SK-N-SH treated with all-trans-retinoic acid at 6 μM for 48 hours (cell line): ENCODE data around the gene RSAD2.
A peak's percentile ranks its signal among the peaks of the same experiment; 100 is the strongest.

Experiments
- ATAC-seq: fragments of 200-7000 bp; cut with Tn5 transposase; 3 replicates; pipeline ENCODE4 v1.9.1; 2020; ENCODE audit warnings: mild to moderate bottlenecking, moderate library complexity
- BACH2 ChIP-seq: fragments of 250-450 bp; sonication (Bioruptor Pico); IDR thresholded peaks from 2 replicates; pipeline ENCODE4 v1.9.0; 2021; ENCODE audit warnings: mild to moderate bottlenecking, borderline replicate concordance
- CSDC2 ChIP-seq: fragments of 250-450 bp; sonication (Bioruptor Pico); IDR thresholded peaks from 2 replicates; pipeline ENCODE4 v1.5.0; 2020; ENCODE audit warnings: mild to moderate bottlenecking, moderate library complexity
- CSRNP3 ChIP-seq: fragments of 250-450 bp; sonication (Bioruptor Pico); IDR thresholded peaks from 2 replicates; pipeline ENCODE4 v1.5.1; 2021; ENCODE audit warnings: mild to moderate bottlenecking, moderate library complexity
- ESRRG ChIP-seq: fragments of 250-450 bp; sonication (Bioruptor Pico); IDR thresholded peaks from 2 replicates; pipeline ENCODE4 v1.6.1; 2021; ENCODE audit warnings: mild to moderate bottlenecking
- GLIS3 ChIP-seq: fragments of 250-450 bp; sonication (Bioruptor Pico); IDR thresholded peaks from 2 replicates; pipeline ENCODE4 v1.5.0; 2020; ENCODE audit warnings: mild to moderate bottlenecking, moderate library complexity
- ISL1 ChIP-seq: fragments of 250-450 bp; sonication (Bioruptor Pico); IDR thresholded peaks from 2 replicates; pipeline ENCODE4 v2.1.2; 2022; ENCODE audit warnings: mild to moderate bottlenecking, moderate library complexity
- OSR1 ChIP-seq: fragments of 250-450 bp; sonication (Bioruptor Pico); IDR thresholded peaks from 2 replicates; pipeline ENCODE4 v1.8.0; 2022; ENCODE audit warnings: moderate library complexity, mild to moderate bottlenecking, inconsistent platforms
- PATZ1 ChIP-seq: fragments of 250-450 bp; sonication (Bioruptor Pico); IDR thresholded peaks from 2 replicates; pipeline ENCODE4 v1.8.0; 2020; ENCODE audit warnings: mild to moderate bottlenecking, moderate library complexity, borderline replicate concordance
- POU6F1 ChIP-seq: fragments of 250-450 bp; sonication (Bioruptor Pico); IDR thresholded peaks from 2 replicates; pipeline ENCODE4 v1.8.0; 2021; ENCODE audit warnings: low read depth, mild to moderate bottlenecking, moderate library complexity, borderline replicate concordance
- PPARA ChIP-seq: fragments of 250-450 bp; sonication (Bioruptor Pico); IDR thresholded peaks from 2 replicates; pipeline ENCODE4 v1.5.0; 2020; ENCODE audit warnings: mild to moderate bottlenecking, borderline replicate concordance
- RARB ChIP-seq: fragments of 250-450 bp; sonication (Bioruptor Pico); IDR thresholded peaks from 2 replicates; pipeline ENCODE4 v1.8.0; 2021; ENCODE audit warnings: mild to moderate bottlenecking, moderate library complexity
- SNAI2 ChIP-seq: fragments of 250-450 bp; sonication (Bioruptor Pico); IDR thresholded peaks from 2 replicates; pipeline ENCODE4 v1.5.0; 2020; ENCODE audit warnings: mild to moderate bottlenecking, moderate library complexity
- TCF4 ChIP-seq: fragments of 250-450 bp; sonication (Bioruptor Pico); IDR thresholded peaks from 2 replicates; pipeline ENCODE4 v1.8.0; 2021; ENCODE audit warnings: mild to moderate bottlenecking, moderate library complexity, borderline replicate concordance
- TOX ChIP-seq: fragments of 250-450 bp; sonication (Bioruptor Pico); IDR thresholded peaks from 2 replicates; pipeline ENCODE4 v1.8.0; 2021; ENCODE audit warnings: mild to moderate bottlenecking, moderate library complexity, borderline replicate concordance
- TSHZ2 ChIP-seq: fragments of 250-450 bp; sonication (Bioruptor Pico); IDR thresholded peaks from 2 replicates; pipeline ENCODE4 v1.5.0; 2020; ENCODE audit warnings: mild to moderate bottlenecking, moderate library complexity
- ZC3H10 ChIP-seq: fragments of 250-450 bp; sonication (Bioruptor Pico); IDR thresholded peaks from 2 replicates; pipeline ENCODE4 v1.5.1; 2021; ENCODE audit warnings: mild to moderate bottlenecking, moderate library complexity
- ZFP3 ChIP-seq: fragments of 250-450 bp; sonication (Bioruptor Pico); IDR thresholded peaks from 2 replicates; pipeline ENCODE4 v1.5.0; 2020; ENCODE audit warnings: mild to moderate bottlenecking, moderate library complexity
- ZNF70 ChIP-seq: fragments of 450-650 bp; formaldehyde crosslinking; IDR thresholded peaks from 2 replicates; pipeline ENCODE4 v1.5.0; 2020; ENCODE audit warnings: mild to moderate bottlenecking, moderate library complexity
- ZNF8 ChIP-seq: fragments of 450-650 bp; formaldehyde crosslinking; IDR thresholded peaks from 2 replicates; pipeline ENCODE4 v1.5.0; 2020; ENCODE audit warnings: mild to moderate bottlenecking, moderate library complexity
- TF ChIP-seq, protein P1 (sequence below): fragments of 250-450 bp; sonication (Bioruptor Pico); IDR thresholded peaks from 2 replicates; pipeline ENCODE4 v1.5.1; 2020; ENCODE audit warnings: low read depth, mild to moderate bottlenecking, moderate library complexity

RSAD2 gene

GRCh38 chr2:6864923-6865345 is 12.6 kb upstream of the RSAD2 start:
- TF ChIP-seq TOX (CRISPR knock-in tag): no peak
- no peak for TF ChIP-seq BACH2
- TF ChIP-seq ISL1: no peak
- no peak for TF ChIP-seq POU6F1 (CRISPR knock-in tag)
- no peak for TF ChIP-seq TSHZ2 (CRISPR knock-in tag)
- TF ChIP-seq ZNF70: no peak
- no peak for TF ChIP-seq ZC3H10 (CRISPR knock-in tag)
- TF ChIP-seq ESRRG (CRISPR knock-in tag): no peak
- TF ChIP-seq CSDC2 (CRISPR knock-in tag): no peak
- no peak for TF ChIP-seq ZNF8
- no peak for TF ChIP-seq OSR1 (CRISPR knock-in tag)
- no peak for TF ChIP-seq PATZ1 (CRISPR knock-in tag)
- no peak for TF ChIP-seq RARB (CRISPR knock-in tag)
- no peak for TF ChIP-seq CSRNP3
- no peak for TF ChIP-seq SNAI2
- TF ChIP-seq, protein P1, sequence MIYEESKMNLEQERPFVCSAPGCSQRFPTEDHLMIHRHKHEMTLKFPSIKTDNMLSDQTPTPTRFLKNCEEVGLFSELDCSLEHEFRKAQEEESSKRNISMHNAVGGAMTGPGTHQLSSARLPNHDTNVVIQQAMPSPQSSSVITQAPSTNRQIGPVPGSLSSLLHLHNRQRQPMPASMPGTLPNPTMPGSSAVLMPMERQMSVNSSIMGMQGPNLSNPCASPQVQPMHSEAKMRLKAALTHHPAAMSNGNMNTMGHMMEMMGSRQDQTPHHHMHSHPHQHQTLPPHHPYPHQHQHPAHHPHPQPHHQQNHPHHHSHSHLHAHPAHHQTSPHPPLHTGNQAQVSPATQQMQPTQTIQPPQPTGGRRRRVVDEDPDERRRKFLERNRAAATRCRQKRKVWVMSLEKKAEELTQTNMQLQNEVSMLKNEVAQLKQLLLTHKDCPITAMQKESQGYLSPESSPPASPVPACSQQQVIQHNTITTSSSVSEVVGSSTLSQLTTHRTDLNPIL (CRISPR knock-in tag): no peak
- TF ChIP-seq PPARA (CRISPR knock-in tag): no peak
- ATAC-seq: no peak

DNA sequence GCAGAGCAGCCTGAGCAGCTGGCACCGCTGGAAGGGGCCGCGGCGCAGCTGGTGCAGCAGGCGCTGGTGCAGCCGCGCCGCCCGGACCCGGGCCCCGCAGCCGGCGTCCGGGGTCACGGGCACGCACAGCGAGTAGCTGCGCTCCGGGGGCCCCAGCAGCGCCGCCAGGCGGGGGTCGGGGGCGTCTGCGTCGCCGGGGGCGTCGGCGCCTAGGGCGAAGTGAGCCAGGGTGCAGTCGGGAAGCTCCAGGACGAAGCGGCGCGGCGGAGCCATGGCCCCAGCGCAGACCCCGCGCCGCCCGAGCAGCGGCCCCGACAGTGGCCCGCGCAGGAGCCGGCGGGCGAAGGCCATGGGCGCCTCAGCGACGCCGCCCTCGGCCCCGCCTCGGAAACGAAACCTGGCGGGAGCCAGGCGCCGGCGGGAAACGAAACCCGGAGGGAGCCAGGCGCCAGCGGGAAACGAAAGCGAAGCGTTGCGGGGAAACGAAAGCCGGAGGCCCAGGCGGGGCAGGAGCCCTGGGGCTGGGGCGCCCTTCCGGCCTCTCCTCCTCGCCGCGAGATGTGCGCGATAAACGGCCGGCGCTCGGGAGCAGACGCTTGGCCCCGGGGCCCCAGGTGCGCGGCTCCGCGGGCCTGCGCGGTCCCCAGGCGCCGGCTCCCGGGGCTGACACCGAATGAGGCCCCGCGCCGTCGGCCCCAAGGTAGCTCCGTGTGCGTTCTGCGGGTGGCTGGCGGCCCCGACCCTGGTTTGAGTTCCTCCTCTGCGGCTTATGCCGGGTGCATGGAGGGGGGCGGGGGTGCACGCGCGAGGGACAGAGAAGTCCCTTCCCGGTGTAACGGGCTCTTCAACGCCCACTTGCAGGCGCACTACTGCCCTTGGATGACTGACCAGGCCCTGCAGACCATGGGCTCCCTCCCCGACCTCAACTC is 12.0 kb upstream of the RSAD2 start, which contains the start of gene CMPK2:
TSS of gene CMPK2 (minus strand) at position 562 of the 929 bp plus-strand sequence. CDS start at position 351, 211 bp downstream.
- TF ChIP-seq ZFP3 (0 out of 2 replicates have a peak, but pooled peaks have one; percentile 7), SNAI2 (no peak; the same call in 1 of the 2 replicates), ISL1 (no peak), CSDC2 (CRISPR knock-in tag) (0 out of 2 replicates have a peak, but pooled peaks have one; percentile 26)
- ATAC-seq: peak; percentile 78

DNA sequence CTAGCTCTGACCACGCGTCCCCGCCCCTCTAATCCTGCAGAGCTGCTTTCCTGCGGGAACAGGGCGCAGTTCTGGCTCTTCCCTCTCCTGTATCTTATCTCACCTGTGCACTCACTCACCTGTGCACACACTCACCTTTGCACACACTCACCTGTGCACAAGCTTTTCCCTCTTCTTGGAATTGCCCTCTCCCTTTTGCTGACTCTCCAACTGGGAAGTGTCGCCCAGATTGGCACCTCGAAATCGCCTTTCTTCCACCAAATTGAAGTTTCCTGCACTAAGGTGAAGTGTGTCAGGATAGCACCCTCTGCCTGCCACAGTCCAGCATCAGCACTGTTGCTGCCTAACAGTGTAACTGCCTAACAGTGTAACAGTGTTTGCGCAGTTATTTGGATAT is 11.3 kb upstream of the RSAD2 start:
- peak; percentile 88 for ATAC-seq
- no peak for TF ChIP-seq TCF4 (CRISPR knock-in tag)
- TF ChIP-seq GLIS3 (CRISPR knock-in tag): no peak
- no peak for TF ChIP-seq OSR1 (CRISPR knock-in tag)
- TF ChIP-seq ZFP3: no peak
- no peak for TF ChIP-seq ESRRG (CRISPR knock-in tag)
